Endothelial cell of umbilical vein (primary cell): Measurements from ENCODE around the gene ELMO1. TPM values are rescaled to one million over a fixed set of nuclear protein-coding genes. Genes with fewer than 3 reads are reported as not detected.

Experiments used
- BruUV-seq: library from RNA; stranded (reverse); fragments of 400-500 nt; replicated peaks from 2 replicates; lab custom pipeline; 2021; lab: Mats Ljungman, UMichigan
- CTCF ChIA-PET: fragments of 300-600, 350-600 bp; sonication (Branson Sonifier 250); formaldehyde crosslinking; loops from one replicate; lab custom pipeline; 2021; ENCODE audit warnings: antibody characterized with exemption, inconsistent platforms; lab: Charles Lee
- POLR2A ChIA-PET: fragments of 300-600, 350-600 bp; sonication (Branson Sonifier 250); formaldehyde crosslinking; loops from one replicate; lab custom pipeline; 2021; ENCODE audit warnings: antibody characterized with exemption, inconsistent platforms; lab: Charles Lee
- DNase-seq: peaks from one replicate; pipeline ENCODE4 v3.0.0-alpha.2; 2011; ENCODE audit warnings: low read depth, low spot score
- FAIRE-seq: peaks from 2 replicates; lab custom pipeline; 2011; peaks lifted over from hg19 to GRCh38; lab: Jason Lieb, UNC
- H2AFZ ChIP-seq: 2 replicates; pipeline ENCODE4 v1.6.0; 2012; ENCODE audit warnings: low read depth, low read length, control low read depth, inconsistent platforms
- H3K27ac ChIP-seq: 2 replicates; pipeline ENCODE4 v1.5.1; 2011; ENCODE audit warnings: low read depth, mild to moderate bottlenecking, control low read depth, low read length, moderate library complexity; ENCODE audit not compliant: insufficient read depth
- H3K27me3 ChIP-seq, 2 experiments: 2 replicates each; pipeline versions ENCODE4 v1.6.0 to v1.6.1; 2011; ENCODE audit warnings: low read length in 2 of 2, mixed read lengths in 1 of 2; ENCODE audit not compliant: control insufficient read depth in 2 of 2, insufficient read depth in 2 of 2
- H3K36me3 ChIP-seq, 2 experiments: 2 replicates in 1 of 2; 3 replicates in 1 of 2; pipeline ENCODE4 v1.5.1; 2011; ENCODE audit warnings: low read length in 2 of 2, mild to moderate bottlenecking in 1 of 2, moderate library complexity in 1 of 2; ENCODE audit not compliant: control insufficient read depth in 2 of 2, insufficient read depth in 2 of 2; ENCODE audit errors: extremely low read depth in 1 of 2
- H3K4me1 ChIP-seq: 3 replicates; pipeline ENCODE4 v1.5.1; 2011; ENCODE audit warnings: mild to moderate bottlenecking, low read length; ENCODE audit not compliant: control insufficient read depth, insufficient read depth; ENCODE audit errors: extremely low read depth
- H3K4me2 ChIP-seq: 2 replicates; pipeline ENCODE4 v1.6.1; 2011; ENCODE audit warnings: low read length, control low read depth, mixed read lengths; ENCODE audit not compliant: insufficient read depth
- H3K4me3 ChIP-seq, 3 experiments: fragments of 200-600 bp in 1 of 3; sonication (generic), shearing (Covaris generic) in 1 of 3; replicated peaks in 1 of 3; 2 replicates each; pipeline ENCODE4 v1.5.1; 2011 to 2016; ENCODE audit warnings: control low read depth in 3 of 3, low read length in 3 of 3, mild to moderate bottlenecking in 2 of 3, inconsistent platforms in 1 of 3, low read depth in 1 of 3, moderate library complexity in 1 of 3; ENCODE audit not compliant: insufficient read depth in 1 of 3
- H3K79me2 ChIP-seq: 2 replicates; pipeline ENCODE4 v1.6.0; 2012; ENCODE audit warnings: low read length, inconsistent platforms; ENCODE audit not compliant: control insufficient read depth, insufficient read depth
- H3K9ac ChIP-seq: replicated peaks from 2 replicates; pipeline ENCODE3; 2011; ENCODE audit warnings: low read length, control low read depth; ENCODE audit not compliant: insufficient read depth; ENCODE audit errors: extremely low read depth
- H3K9me1 ChIP-seq: replicated peaks from 3 replicates; pipeline ENCODE4 v1.6.0; 2011; ENCODE audit warnings: mild to moderate bottlenecking, low read length; ENCODE audit not compliant: control insufficient read depth, insufficient read depth; ENCODE audit errors: extremely low read depth
- H3K9me3 ChIP-seq: replicated peaks from 2 replicates; pipeline ENCODE4 v1.5.1; 2012; ENCODE audit warnings: low read length, inconsistent platforms; ENCODE audit not compliant: control insufficient read depth, insufficient read depth
- H4K20me1 ChIP-seq: replicated peaks from 2 replicates; pipeline ENCODE3; 2011; ENCODE audit warnings: mild to moderate bottlenecking, low read length; ENCODE audit not compliant: control insufficient read depth, insufficient read depth; ENCODE audit errors: extremely low read depth
- CTCF ChIP-seq, 2 donors: IDR thresholded peaks; 1 replicate in 1 of 2; 2 replicates in 1 of 2; pipeline ENCODE4 v1.5.1; 2011; ENCODE audit warnings: low read length in 2 of 2, mild to moderate bottlenecking in 2 of 2, moderate library complexity in 2 of 2, control low read depth in 1 of 2, inconsistent platforms in 1 of 2, low read depth in 1 of 2; ENCODE audit not compliant: insufficient read depth in 1 of 2; ENCODE audit errors: extremely low read depth in 1 of 2
- EZH2 ChIP-seq: IDR thresholded peaks from 2 replicates; pipeline ENCODE4 v1.6.1; 2012; ENCODE audit warnings: borderline replicate concordance, low read depth, mild to moderate bottlenecking, moderate library complexity, low read length, inconsistent platforms; ENCODE audit not compliant: severe bottlenecking
- FOS ChIP-seq: IDR thresholded peaks from 2 replicates; pipeline ENCODE4 v1.6.1; 2011; ENCODE audit warnings: mild to moderate bottlenecking, low read length, moderate library complexity, borderline replicate concordance; ENCODE audit not compliant: insufficient read depth
- GATA2 ChIP-seq: IDR thresholded peaks from 2 replicates; pipeline ENCODE4 v1.7.0; 2011; ENCODE audit warnings: low read depth, mild to moderate bottlenecking, moderate library complexity, mixed read lengths, low read length; ENCODE audit not compliant: insufficient read length, insufficient read depth
- JUN ChIP-seq: IDR thresholded peaks from 2 replicates; pipeline ENCODE4 v1.6.1; 2011; ENCODE audit warnings: borderline replicate concordance, low read depth; ENCODE audit not compliant: insufficient read length, insufficient read depth
- MAX ChIP-seq: IDR thresholded peaks from 2 replicates; pipeline ENCODE4 v1.6.1; 2011; ENCODE audit not compliant: insufficient read depth, insufficient read length
- MYC ChIP-seq: IDR thresholded peaks from one replicate; pipeline ENCODE4 v1.6.1; 2011; ENCODE audit warnings: mild to moderate bottlenecking, low read depth, low read length
- POLR2A ChIP-seq: IDR thresholded peaks from 2 replicates; pipeline ENCODE4 v1.6.1; 2012; ENCODE audit warnings: low read depth, mild to moderate bottlenecking, control low read depth, low read length
- POLR2AphosphoS5 ChIP-seq: IDR thresholded peaks from 2 replicates; pipeline ENCODE4 v1.6.1; 2012; ENCODE audit warnings: low read depth, mild to moderate bottlenecking, control low read depth, low read length, moderate library complexity; ENCODE audit not compliant: insufficient read depth
- dilution Hi-C: fragments of 300-500 bp; cut with MboI; formaldehyde crosslinking; loops from one replicate; pipeline ENCODE4 v1.15.0; 2019; ENCODE audit warnings: low sequenced_read_pairs; ENCODE audit not compliant: extremely low pct_ligation_motif_present
- intact Hi-C: fragments of 100-400 bp; cut with micrococcal nuclease; formaldehyde crosslinking; loops from one replicate; pipeline ENCODE4 v1.10.0; 2022
- polyA plus RNA-seq, 4 experiments: library from polyadenylated mRNA; depleted of rRNA in 3 of 4; stranded (reverse) in 3 of 4; unstranded in 1 of 4; fragments of >200 nt; gene quantifications; 2 replicates each; pipeline versions ENCODE4 v1.2.1 to v1.2.3, GENCODE V29; 2011 to 2012; ENCODE audit warnings: missing spikeins in 1 of 4
- total RNA-seq: library from RNA; stranded (reverse); gene quantifications from 2 replicates; pipeline ENCODE4 v1.2.3, GENCODE V29; 2021

ELMO1 gene
- total and polyA plus RNA-seq, 2 donors (not counting 3 experiments of a cell fraction or from before 2014, with no cell fraction given), result 17.0 to 30.6 TPM

- intact Hi-C loops, result no loop called here
- POLR2A ChIA-PET, result no interaction called here
- Histone ChIP-seq H3K9me1 (no peaks in the 10 kb centered on the region), H3K27ac (no peak overlapping the region), H3K27me3 (no peaks in the 10 kb centered on the region), H3K9ac (no peak overlapping the region), H3K4me2 (no peak overlapping the region), H4K20me1 (no peaks in the 10 kb centered on the region), H3K4me3 (no peak overlapping the region), H2AFZ (no peak overlapping the region), H3K36me3 (peaks cover 0 to 2% of the 10 kb centered on the region in 2 experiments), H3K9me3 (no peaks in the 10 kb centered on the region), H3K4me1 (no peaks in the 10 kb centered on the region), H3K79me2 (no peaks in the 10 kb centered on the region)
- TF ChIP-seq FOS, result no peak
- TF ChIP-seq CTCF (IDR thresholded peaks at IDR 0.05; ENCODE audit: extremely low read depth in 1 of 2, insufficient read depth in 1 of 2, low read depth in 1 of 2, low read length in 2 of 2), result no peak
- no peak for TF ChIP-seq JUN
- no peak for TF ChIP-seq GATA2
- no peak for TF ChIP-seq MAX
- no peak for TF ChIP-seq POLR2AphosphoS5
- TF ChIP-seq POLR2A, result no peak
- no peak for TF ChIP-seq MYC
- no peak for TF ChIP-seq EZH2
- dilution Hi-C loops, result no loop called here
- DNase-seq (peak; percentile 95), FAIRE-seq (peak; percentile 4)
- CTCF ChIA-PET, result interaction anchor here (0.6 to 1.9 kb wide), 4 partner anchors 12 to 283 kb away, joined by 3 to 8 read pairs (median 4); no protein-coding TSS in a partner anchor
- BruUV-seq, result no TSS peak
Observed at GRCh38 chr7:37212556-37212955, 236.1 kb downstream of the ELMO1 start.
